Measurements from ENCODE around the gene MYBL2.

Gene MYBL2

DNA sequence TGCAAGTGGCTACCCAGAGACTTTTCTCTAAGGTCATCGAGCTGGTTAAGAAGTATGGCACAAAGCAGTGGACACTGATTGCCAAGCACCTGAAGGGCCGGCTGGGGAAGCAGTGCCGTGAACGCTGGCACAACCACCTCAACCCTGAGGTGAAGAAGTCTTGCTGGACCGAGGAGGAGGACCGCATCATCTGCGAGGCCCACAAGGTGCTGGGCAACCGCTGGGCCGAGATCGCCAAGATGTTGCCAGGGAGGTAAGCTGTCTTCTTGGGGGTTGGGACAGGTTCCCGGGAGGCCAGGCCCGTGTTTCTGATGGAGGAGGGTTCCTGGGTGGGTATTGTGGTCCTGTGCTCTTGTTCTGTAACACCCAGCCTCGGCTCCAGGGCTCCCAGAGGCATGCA, 19.9 kb downstream of the MYBL2 start:
- TF ChIP-seq, protein P1, sequence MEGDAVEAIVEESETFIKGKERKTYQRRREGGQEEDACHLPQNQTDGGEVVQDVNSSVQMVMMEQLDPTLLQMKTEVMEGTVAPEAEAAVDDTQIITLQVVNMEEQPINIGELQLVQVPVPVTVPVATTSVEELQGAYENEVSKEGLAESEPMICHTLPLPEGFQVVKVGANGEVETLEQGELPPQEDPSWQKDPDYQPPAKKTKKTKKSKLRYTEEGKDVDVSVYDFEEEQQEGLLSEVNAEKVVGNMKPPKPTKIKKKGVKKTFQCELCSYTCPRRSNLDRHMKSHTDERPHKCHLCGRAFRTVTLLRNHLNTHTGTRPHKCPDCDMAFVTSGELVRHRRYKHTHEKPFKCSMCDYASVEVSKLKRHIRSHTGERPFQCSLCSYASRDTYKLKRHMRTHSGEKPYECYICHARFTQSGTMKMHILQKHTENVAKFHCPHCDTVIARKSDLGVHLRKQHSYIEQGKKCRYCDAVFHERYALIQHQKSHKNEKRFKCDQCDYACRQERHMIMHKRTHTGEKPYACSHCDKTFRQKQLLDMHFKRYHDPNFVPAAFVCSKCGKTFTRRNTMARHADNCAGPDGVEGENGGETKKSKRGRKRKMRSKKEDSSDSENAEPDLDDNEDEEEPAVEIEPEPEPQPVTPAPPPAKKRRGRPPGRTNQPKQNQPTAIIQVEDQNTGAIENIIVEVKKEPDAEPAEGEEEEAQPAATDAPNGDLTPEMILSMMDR (IDR thresholded peaks at IDR 0.05): no peak
- Histone ChIP-seq H3K4me3 (no peak overlapping the region), H3K27ac (no peak overlapping the region)
- DNase-seq (ENCODE audit: low spot score): no peak

- TF ChIP-seq, protein P1 (IDR thresholded peaks at IDR 0.05): no peak
Measured at GRCh38 chr20:43689165-43689564, 22.3 kb downstream of the MYBL2 start.

GRCh38 chr20:43690943-43691598, 24.2 kb downstream of the MYBL2 start:
- DNase-seq (ENCODE audit: low spot score): no peak
- TF ChIP-seq, protein P1 (IDR thresholded peaks at IDR 0.05): no peak
- H3K27ac ChIP-seq: no peak overlapping the region

More at GRCh38 chr20:43689165-43689564, 22.3 kb downstream of the MYBL2 start:
- Histone ChIP-seq H3K27ac (no peak overlapping the region), H3K4me3 (no peak overlapping the region)
- DNase-seq (ENCODE audit: low spot score): no peak

DNA sequence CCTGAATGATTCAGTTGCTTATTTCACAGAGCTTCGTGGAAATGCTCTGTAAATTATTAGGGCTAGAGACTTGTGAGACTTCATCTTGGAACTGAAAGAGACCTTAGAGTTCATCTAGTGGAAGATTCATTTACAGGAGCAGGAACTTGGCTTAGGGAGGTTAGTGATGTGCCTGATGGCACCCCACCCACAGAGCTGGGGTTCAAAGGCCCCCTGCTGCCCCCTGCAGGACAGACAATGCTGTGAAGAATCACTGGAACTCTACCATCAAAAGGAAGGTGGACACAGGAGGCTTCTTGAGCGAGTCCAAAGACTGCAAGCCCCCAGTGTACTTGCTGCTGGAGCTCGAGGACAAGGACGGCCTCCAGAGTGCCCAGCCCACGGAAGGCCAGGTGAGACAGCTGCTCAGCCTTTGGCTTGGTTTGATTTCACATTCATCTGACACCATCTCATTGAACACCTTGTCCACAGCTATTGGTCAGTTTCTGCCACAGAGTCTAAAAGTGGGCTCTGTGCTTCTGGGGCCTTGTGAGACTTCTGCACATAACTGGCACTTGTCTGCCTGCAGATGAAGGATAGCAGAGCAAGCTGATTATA, 25.1 kb downstream of the MYBL2 start:
- no peak for DNase-seq (ENCODE audit: low spot score)
- H3K27ac ChIP-seq: no peak overlapping the region
- H3K4me3 ChIP-seq: no peak overlapping the region
- TF ChIP-seq, protein P1 (IDR thresholded peaks at IDR 0.05): no peak

More at GRCh38 chr20:43690943-43691598, 24.2 kb downstream of the MYBL2 start:
- H3K4me3 ChIP-seq: no peak overlapping the region

- Histone ChIP-seq H3K27ac (no peak overlapping the region), H3K4me3 (no peak overlapping the region)
- no peak for DNase-seq (ENCODE audit: low spot score)
- TF ChIP-seq, protein P1 (IDR thresholded peaks at IDR 0.05): no peak
Measured at GRCh38 chr20:43694763-43695162, 27.8 kb downstream of the MYBL2 start.

- H3K27ac ChIP-seq: no peak overlapping the region
- no peak for DNase-seq (ENCODE audit: low spot score)
- H3K4me3 ChIP-seq: no peak overlapping the region
- TF ChIP-seq, protein P1 (IDR thresholded peaks at IDR 0.05): no peak
Measured at GRCh38 chr20:43695571-43695970, 28.7 kb downstream of the MYBL2 start.
